K562 (cell line): ENCODE data around the gene KRTAP10-8.

ENCODE experiments used
- POLR2A ChIP-seq: fragments of 450-650 bp; conservative IDR thresholded peaks from 2 replicates; pipeline ENCODE4 v1.6.1; 2016
- SRSF9 ChIP-seq: fragments of 200-400 bp; formaldehyde crosslinking; IDR thresholded peaks from 2 replicates; pipeline ENCODE4 v1.6.1; 2017; ENCODE audit warnings: low read depth, low read length, borderline replicate concordance
- ZFX ChIP-seq: sonication (generic); formaldehyde crosslinking; IDR thresholded peaks from 2 replicates; pipeline ENCODE4 v1.8.0; 2022; ENCODE audit warnings: mild to moderate bottlenecking, missing genetic modification reagents, moderate library complexity

DNA sequence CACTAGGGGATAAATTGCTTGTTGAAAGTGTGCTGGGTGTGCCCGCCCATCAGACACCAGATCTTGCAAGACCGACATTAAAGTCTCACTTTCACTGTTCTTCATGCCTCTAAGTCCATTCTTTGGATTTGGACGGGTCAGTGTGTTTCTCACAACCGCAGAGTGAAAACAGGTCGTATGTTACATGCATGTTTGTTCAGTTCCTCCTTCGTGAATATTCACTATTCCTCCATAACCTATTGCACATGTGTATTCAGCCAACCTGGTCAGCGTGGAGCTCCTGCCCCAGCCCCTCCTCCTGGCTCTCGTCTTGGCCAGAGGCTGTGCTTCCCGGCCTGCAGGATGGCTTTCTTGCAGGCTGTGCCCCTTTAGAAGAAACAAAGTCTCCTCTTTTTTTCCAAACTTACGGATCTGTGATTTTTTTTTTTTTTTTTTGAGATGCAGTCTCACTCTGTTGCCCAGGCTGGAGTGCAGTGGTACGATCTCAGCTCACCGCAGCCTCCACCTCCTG lies 17.4 kb upstream of the KRTAP10-8 start:
- TF ChIP-seq ZFX (CRISPR knock-in tag) (no peak), POLR2A (no peak), SRSF9 (no peak)
